ENCODE measurements around the gene COL6A6. TPM values are rescaled to one million over a fixed set of nuclear protein-coding genes. Genes with fewer than 3 reads are reported as not detected.

The COL6A6 gene
- total and polyA plus RNA-seq, 4 donors = 0.29 to 6.2 (median 1.6) TPM

DNA sequence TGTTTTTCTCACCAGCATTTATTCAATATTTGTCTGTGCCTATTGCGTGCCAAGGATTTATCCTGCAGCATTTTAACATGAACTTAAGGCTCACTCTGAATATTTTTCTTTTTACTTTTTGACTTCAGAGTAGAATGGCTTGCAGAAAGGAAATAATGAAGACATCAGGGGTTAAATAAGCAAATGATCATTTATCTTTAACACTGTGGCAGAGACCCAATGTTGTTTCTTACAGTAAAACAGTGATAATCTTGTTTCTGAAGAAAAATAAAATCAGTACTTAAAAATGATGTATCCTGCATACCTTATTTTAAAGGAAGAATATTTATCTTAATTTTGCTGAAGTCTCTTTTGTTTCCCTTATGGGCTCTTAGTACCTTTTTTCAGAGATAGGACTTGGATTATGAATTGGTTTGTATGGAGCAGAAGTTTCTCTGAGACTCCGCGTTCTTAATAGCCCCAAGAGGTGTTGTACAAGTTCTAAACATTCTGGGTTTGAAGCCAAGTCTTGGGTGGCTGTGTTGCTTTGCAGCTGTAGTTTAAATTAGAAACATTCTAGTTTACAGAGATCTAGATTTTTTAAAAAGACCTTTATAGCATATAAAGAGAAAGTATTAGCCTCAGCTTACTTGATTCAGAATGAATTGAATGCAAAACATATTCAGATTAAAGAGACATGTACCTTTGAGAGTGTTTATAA, 40.5 kb downstream of the COL6A6 start:
- Histone ChIP-seq H3K4me3 (ENCODE audit: low read depth, low read length) (no peak overlapping the region), H3K27ac (ENCODE audit: low read depth, low read length) (no peak overlapping the region), H3K4me1 (ENCODE audit: control insufficient read depth, insufficient read depth, low read length) (no peaks in the 10 kb centered on the region), H3K36me3 (ENCODE audit: control insufficient read depth, insufficient read depth, low read length) (no peaks in the 10 kb centered on the region), H3K9me3 (ENCODE audit: control insufficient read depth, insufficient read depth, low read length) (no peaks in the 10 kb centered on the region), H3K27me3 (ENCODE audit: control insufficient read depth, insufficient read depth, low read length) (no peaks in the 10 kb centered on the region)
- no peak for DNase-seq (ENCODE audit: low read depth in 4 of 6, low spot score in 6 of 6)
- no CpG with 5 or more reads among the region's 3 CpGs for WGBS (ENCODE audit: insufficient coverage)

DNA sequence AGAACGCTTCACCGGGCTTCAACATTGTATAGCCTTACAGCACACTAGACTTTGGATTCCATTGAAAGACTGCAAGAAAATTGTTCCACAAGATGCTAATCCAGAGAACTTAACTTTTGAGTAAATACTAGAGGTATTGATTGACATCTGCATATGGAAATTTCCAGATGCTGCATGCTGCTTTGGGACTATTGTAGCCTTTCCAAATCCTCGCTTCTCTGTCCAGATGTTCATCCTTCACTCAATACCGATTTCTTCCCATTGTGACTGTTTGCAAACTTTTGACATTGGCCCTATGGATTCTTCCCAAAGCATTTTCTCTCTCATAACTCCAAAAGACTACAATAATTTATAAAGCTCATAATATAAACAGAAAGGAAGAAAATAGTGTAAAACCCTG, 41.4 kb downstream of the COL6A6 start:
- WGBS (ENCODE audit: insufficient coverage) = no CpG with 5 or more reads among the region's 4 CpGs
- DNase-seq (ENCODE audit: low read depth in 4 of 6, low spot score in 6 of 6) = no peak
- H3K27ac ChIP-seq (ENCODE audit: low read depth, low read length) = no peak overlapping the region
- H3K9me3 ChIP-seq (ENCODE audit: control insufficient read depth, insufficient read depth, low read length) = no peaks in the 10 kb centered on the region
- H3K4me1 ChIP-seq (ENCODE audit: control insufficient read depth, insufficient read depth, low read length) = no peaks in the 10 kb centered on the region
- no peaks in the 10 kb centered on the region for H3K36me3 ChIP-seq (ENCODE audit: control insufficient read depth, insufficient read depth, low read length)
- no peaks in the 10 kb centered on the region for H3K27me3 ChIP-seq (ENCODE audit: control insufficient read depth, insufficient read depth, low read length)
- H3K4me3 ChIP-seq (ENCODE audit: low read depth, low read length) = no peak overlapping the region

DNA sequence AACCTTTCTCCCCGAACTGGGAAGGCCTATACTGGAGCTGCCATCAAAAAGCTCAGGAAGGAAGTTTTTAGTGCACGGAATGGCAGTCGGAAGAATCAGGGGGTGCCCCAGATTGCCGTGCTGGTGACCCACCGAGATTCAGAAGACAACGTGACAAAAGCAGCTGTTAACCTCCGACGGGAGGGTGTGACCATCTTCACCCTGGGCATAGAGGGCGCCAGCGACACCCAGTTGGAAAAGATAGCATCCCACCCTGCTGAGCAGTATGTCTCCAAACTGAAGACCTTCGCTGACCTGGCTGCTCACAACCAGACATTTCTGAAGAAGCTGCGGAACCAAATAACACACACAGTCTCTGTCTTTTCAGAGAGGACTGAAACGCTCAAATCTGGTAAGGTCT, 48.2 kb downstream of the COL6A6 start:
- Histone ChIP-seq H3K9me3 (ENCODE audit: control insufficient read depth, insufficient read depth, low read length) (no peaks in the 10 kb centered on the region), H3K4me1 (ENCODE audit: control insufficient read depth, insufficient read depth, low read length) (no peaks in the 10 kb centered on the region), H3K27ac (ENCODE audit: low read depth, low read length) (no peak overlapping the region), H3K27me3 (ENCODE audit: control insufficient read depth, insufficient read depth, low read length) (no peaks in the 10 kb centered on the region), H3K4me3 (ENCODE audit: low read depth, low read length) (no peak overlapping the region), H3K36me3 (ENCODE audit: control insufficient read depth, insufficient read depth, low read length) (no peaks in the 10 kb centered on the region)
- 80% methylated on average over 10 of the region's 13 CpGs for WGBS (ENCODE audit: insufficient coverage)
- no peak for DNase-seq (ENCODE audit: low read depth in 4 of 6, low spot score in 6 of 6)

Other genes starting within 250 kb of the COL6A6 start
- under 1 TPM; 0.06 to 0.20 TPM for gene COL6A5, start 171.5 kb upstream of the COL6A6 start, total RNA-seq
- gene COL6A5, start 171.5 kb upstream of the COL6A6 start, polyA plus RNA-seq (ENCODE audit: insufficient read length in 2 of 2) = under 1 TPM; 0.05 to 0.09 TPM
- 10 to 100 TPM; 30.8 to 42.2 TPM for gene PIK3R4, start 229.7 kb downstream of the COL6A6 start, total RNA-seq
- 10 to 100 TPM; 24.3 to 27.5 TPM for gene PIK3R4, start 229.7 kb downstream of the COL6A6 start, polyA plus RNA-seq (ENCODE audit: insufficient read length in 2 of 2)

All from spinal cord (tissue), 10 donors.